ENCODE data around the gene PPP1R14B.

Gene PPP1R14B

DNA sequence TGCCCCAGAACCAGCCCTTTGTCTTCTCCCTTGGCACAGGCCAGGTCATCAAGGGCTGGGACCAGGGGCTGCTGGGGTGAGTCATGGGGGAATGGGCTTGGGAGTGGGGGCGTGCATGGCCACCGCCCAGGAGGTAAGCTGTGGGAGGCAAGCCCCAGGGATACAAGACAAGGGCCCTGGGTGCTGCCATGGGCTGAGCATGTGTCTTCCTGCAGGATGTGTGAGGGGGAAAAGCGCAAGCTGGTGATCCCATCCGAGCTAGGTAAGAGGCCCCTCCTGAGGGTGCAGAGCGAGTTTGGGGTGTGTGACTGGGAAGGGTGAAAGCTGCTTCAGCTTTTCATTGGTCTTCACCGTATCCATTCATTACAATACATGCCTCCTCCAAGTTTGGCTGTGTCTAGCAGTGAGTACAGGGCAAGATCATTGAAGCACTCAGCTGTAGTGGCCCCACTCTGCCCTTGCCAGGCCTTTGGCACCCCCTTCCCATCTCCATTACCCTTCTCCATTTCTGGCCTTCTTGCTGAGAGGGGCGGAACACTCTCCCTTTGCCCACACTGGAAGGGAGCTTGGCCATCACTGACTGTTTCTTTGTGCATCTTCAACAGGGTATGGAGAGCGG lies 3.4 kb downstream of the PPP1R14B start:
- H3K4me3 ChIP-seq (ENCODE audit: low read depth, low read length) = no peak overlapping the region
- in situ Hi-C loops (cut with HindIII; ENCODE audit: low sequenced_read_pairs) = no loop called here
- DNase-seq (ENCODE audit: low read depth) = no peak
- TF ChIP-seq, protein P1, sequence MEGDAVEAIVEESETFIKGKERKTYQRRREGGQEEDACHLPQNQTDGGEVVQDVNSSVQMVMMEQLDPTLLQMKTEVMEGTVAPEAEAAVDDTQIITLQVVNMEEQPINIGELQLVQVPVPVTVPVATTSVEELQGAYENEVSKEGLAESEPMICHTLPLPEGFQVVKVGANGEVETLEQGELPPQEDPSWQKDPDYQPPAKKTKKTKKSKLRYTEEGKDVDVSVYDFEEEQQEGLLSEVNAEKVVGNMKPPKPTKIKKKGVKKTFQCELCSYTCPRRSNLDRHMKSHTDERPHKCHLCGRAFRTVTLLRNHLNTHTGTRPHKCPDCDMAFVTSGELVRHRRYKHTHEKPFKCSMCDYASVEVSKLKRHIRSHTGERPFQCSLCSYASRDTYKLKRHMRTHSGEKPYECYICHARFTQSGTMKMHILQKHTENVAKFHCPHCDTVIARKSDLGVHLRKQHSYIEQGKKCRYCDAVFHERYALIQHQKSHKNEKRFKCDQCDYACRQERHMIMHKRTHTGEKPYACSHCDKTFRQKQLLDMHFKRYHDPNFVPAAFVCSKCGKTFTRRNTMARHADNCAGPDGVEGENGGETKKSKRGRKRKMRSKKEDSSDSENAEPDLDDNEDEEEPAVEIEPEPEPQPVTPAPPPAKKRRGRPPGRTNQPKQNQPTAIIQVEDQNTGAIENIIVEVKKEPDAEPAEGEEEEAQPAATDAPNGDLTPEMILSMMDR (IDR thresholded peaks at IDR 0.05; ENCODE audit: low read depth, low read length, missing control alignments) = no peak

DNA sequence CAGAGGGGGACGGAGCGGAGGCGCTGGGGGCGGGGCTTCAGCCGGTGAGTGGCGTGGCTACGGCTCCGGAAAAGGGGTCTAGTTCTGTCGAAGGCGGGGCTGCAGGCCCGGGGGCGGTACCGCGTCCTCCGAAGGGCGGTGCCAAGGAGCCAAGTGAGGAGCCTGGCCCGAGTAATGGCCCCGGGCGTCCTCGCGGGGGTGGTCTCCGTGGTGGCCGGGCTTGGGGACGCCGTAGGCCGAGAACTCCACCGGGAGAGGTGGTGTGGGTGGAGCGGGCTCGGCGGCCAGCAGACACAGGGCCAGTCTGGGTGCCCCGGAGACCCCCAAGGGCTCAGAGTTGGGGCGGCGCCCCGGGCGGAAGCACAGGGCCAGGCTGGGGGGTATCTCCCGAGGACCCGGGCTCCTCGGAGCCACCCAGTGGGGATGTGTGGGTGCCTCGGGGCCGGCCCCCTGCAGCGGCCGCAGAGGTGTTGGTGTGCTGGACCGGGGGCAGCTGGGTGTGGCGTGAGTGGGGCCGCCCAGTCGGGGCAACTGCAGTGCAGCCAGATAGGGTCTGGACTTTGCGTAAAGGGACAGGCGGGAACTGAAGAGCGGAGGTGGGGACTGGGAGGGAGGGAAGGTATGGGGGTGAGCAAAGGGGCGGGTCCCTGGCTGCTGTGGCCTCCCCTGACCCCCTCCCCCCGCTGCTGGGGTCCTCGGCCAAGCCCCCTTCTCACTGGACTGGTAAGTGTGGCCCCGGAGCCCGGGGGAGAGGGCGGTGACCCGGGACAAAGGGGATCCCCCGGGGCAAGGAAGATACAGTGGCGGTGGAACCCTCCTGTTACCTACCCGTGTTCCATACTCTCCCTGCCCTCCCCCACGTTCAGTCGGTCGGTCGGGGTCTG lies 5.0 kb downstream of the PPP1R14B start:
- in situ Hi-C loops (cut with HindIII; ENCODE audit: low sequenced_read_pairs) = no loop called here
- no peak for DNase-seq (ENCODE audit: low read depth)
- H3K4me3 ChIP-seq (ENCODE audit: low read depth, low read length) = peak overlapping the region; percentile 92
- TF ChIP-seq, protein P1 (IDR thresholded peaks at IDR 0.05; ENCODE audit: low read depth, low read length, missing control alignments) = no peak

DNA sequence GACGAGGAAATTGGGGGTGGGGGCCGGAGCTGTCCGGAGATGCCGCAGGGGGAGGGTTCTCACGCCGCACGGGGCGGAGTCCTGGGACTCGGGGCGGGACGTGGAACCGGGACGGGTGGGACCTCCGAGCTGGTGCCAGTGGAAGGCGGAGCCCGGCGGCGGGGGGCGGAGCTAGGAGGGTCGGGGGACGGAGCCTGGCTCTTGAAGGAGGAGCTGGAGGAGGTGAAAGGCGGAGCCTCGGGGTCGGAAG lies 5.6 kb downstream of the PPP1R14B start:
- TF ChIP-seq, protein P1 (IDR thresholded peaks at IDR 0.05; ENCODE audit: low read depth, low read length, missing control alignments) = no peak
- peak overlapping the region; percentile 92 for H3K4me3 ChIP-seq (ENCODE audit: low read depth, low read length)
- in situ Hi-C loops (cut with HindIII; ENCODE audit: low sequenced_read_pairs) = no loop called here
- DNase-seq (ENCODE audit: low read depth) = peak; percentile 97

DNA sequence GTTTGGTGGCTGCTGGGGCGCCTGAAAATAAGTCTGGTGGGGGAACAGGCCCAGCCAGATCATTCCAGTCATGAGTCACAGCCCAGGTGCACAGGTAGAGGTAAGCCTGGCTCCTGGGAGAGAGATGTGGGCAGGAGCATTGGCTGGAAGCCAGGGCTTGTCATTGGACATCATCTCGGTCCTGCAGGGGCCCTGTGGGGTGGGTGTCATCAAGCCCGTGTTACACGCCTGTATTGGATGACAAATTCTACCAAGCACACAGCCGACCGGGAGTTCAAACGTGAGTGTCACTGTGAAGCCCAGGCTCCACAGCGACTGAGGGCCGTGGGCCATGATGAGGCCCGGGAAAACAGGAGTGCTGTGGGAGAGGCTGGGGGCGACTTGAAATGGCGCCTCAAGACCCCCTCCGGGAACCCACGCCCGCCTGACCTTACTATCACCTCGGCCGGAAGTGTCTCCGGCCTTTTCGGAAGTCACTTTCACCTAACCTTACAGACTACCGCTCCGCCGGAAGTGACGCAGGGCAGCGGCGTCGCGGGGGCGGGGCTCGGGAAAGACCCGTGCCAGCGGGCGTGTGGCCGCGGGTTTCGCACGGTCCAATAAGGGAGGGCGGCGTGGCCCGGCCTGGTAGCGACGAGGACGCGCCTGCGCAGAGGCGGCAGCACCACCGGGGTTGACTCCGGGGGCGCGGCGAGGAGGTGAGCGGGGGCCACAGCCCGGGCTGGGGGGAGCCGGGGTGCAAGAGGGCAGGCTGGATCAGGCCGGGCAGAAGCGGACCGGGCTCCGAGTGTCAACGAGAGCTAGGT lies 6.1 kb downstream of the PPP1R14B start, which contains the start of gene FKBP2:
FKBP2 (plus strand) TSS at position 661 of the 806 bp plus-strand sequence. CDS start 1,293 bp downstream, outside the sequence.
- in situ Hi-C loops (cut with HindIII; ENCODE audit: low sequenced_read_pairs) = no loop called here
- TF ChIP-seq, protein P1 (IDR thresholded peaks at IDR 0.05; ENCODE audit: low read depth, low read length, missing control alignments) = no peak
- DNase-seq (ENCODE audit: low read depth) = peak; percentile 92
- peak within 1 kb of the TSS; percentile 92 for H3K4me3 ChIP-seq (ENCODE audit: low read depth, low read length)

DNA sequence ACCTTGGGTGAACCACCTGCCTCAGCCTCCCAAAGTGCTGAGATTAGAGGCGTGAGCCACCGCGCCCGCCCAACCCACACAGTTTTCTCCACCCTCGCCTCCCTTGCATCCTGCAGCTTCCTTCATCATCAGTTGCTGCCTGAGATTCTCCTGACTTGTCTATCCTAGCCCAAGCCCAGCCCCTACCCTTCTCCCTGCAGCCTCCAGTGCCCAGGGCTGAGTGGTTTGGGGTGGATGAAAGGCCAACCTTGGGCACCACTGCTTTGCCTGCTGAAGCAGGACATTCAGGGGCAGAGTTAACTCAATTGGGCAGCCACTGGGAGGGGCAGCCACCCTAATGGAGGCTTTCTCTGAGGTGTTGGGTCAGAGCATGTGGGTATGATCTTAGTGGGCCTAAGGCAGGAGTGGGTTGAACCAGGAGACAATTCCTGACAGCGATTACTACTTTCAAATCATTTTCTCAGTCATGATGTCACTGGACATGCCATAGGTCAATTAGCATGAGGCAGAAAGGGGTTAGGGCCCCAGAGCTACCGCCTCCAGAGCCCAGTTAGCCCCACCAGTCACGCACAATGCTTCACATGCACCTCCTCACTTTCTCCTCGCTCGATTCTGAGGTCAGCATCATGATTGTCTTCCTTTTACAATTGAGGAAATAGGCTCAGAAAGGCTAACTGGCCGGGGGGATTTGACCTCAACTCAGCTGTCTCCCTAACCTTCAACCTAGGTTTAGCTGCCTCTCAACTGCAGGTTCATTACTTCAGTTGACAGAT lies 6.9 kb downstream of the PPP1R14B start:
- in situ Hi-C loops (cut with HindIII; ENCODE audit: low sequenced_read_pairs) = no loop called here
- TF ChIP-seq, protein P1 (IDR thresholded peaks at IDR 0.05; ENCODE audit: low read depth, low read length, missing control alignments) = no peak
- DNase-seq (ENCODE audit: low read depth) = no peak
- peak overlapping the region; percentile 92 for H3K4me3 ChIP-seq (ENCODE audit: low read depth, low read length)

DNA sequence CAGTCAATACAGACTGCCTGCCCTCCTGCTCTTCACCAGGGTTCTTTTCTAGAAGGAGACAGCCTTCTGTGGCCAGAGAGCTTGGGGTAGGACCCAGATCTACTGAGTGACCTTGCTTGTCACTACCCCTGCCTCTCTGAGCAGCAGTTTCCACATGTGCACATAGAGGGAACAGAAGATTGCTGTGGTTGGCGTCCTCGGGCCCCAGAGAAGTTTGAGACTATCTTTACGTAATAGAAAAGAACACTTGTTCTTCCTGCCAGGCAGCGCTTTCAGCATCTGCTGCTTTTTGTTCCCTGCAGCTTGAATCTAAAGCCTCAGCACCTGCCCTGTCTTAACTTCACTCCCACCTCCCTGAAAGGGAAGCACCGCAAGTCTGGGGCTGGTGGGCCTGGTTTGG lies 7.7 kb downstream of the PPP1R14B start:
- in situ Hi-C loops (cut with HindIII; ENCODE audit: low sequenced_read_pairs) = no loop called here
- no peak for DNase-seq (ENCODE audit: low read depth)
- TF ChIP-seq, protein P1 (IDR thresholded peaks at IDR 0.05; ENCODE audit: low read depth, low read length, missing control alignments) = no peak
- H3K4me3 ChIP-seq (ENCODE audit: low read depth, low read length) = no peak overlapping the region

Data from astrocyte of the cerebellum (primary cell).